Inflammatory macrophage treated with lipopolysaccharide for 4 hours (primary cell): Measurements from ENCODE around the gene TMEM171.
A peak's percentile ranks its signal among the peaks of the same experiment; 100 is the strongest.

Experiments used
- DNase-seq: peaks from one replicate; pipeline ENCODE4 v3.0.0-alpha.2; 2020

The TMEM171 gene

DNA sequence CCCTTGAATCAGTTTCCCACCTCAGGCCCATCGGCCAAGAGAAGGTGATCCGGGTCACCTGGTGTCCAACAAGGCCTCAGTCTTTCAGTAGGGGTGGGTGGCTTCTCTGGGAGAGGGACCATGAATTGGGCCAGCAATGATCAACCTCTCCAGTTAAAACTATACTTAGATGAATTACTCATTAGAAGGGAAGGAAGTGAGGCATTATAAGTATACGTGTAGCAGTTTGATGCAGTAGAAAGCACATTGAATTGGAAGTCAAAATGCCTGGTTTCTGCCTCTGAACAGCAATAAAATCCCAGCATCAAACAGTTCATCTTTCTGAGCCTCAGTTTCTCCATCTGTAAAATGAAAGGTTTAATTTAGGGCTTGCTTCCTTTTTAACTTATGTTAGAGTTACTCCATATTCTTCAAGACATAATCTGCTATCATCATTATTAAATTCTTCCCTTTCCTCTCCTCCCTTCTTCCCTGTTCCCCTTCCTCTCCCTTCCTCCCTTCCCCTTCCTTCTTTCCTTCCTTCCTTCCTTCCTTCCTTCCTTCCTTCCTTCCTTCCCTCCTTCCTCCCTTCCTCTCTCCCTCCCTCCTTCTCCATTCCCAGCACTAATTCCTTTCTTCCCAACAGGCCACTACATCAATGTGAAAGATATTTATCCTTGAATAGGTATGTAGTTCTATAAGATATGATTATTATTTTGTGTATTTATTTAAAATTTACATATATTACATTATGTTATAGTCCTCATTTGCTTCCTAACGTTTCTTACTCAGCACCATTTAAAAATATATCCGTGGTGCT is 34.0 kb downstream of the TMEM171 start:
- no peak for DNase-seq

- no peak for DNase-seq
Observed at GRCh38 chr5:73155271-73156222, 35.2 kb downstream of the TMEM171 start.

DNA sequence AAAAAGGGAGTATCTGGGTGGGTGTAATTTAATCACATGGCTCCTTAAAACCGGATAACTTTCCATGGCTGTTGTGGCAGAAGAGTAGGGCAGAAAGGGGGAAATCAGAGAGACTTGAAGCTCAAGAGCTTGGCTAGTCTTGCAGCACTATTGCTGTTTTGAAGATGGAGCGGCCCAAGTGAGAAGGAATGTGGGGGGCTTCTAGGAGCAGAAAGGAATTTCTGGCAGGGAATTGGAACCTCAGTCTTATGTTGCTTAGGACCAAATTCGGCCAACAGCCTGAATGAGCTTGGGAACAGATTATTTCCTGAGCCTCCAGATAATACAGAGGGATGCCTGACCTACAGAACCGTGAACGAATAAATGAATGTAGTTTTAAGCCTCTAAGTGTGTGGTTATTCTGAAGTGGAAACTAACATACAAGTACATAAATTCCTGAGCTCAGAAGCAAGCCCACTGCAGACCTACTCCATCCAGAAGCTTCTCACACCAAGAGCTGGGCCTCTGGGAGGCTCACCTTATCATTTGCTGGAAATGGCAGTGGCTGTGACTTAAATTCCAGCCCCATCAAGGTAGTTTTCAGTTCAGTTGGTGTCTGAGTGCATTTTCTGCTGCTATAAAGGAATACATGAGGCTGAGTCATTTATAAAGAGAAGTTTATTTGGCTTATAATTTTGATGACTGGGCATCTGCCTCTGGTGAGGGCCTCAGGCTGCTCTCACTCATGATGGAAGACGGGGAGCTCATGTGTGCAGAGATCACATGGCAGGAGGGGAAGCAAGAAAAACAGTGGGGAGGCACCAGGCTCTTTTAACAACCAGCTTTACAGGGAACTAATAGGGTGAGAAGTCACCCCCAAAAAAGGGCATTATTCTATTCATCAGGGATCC is 37.3 kb downstream of the TMEM171 start:
- DNase-seq = no peak

DNA sequence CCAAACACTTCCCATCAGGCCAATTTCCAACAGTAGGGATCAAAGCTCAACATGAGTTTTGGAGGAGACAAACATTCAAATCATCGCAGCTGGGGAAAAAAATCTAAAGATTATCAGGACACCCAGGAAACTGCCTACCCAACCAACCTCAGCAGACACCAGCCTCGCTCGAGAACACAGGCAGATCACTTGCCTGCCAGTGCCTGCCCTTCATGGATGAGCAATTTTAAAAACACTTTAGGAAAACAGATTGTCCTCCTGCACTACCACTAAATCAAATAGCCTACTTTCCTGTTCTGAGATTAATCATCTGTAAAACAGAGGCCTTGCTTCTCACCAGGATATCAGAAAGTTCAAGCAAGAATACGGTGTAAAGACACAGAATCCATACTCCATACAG is 37.9 kb downstream of the TMEM171 start:
- no peak for DNase-seq

DNA sequence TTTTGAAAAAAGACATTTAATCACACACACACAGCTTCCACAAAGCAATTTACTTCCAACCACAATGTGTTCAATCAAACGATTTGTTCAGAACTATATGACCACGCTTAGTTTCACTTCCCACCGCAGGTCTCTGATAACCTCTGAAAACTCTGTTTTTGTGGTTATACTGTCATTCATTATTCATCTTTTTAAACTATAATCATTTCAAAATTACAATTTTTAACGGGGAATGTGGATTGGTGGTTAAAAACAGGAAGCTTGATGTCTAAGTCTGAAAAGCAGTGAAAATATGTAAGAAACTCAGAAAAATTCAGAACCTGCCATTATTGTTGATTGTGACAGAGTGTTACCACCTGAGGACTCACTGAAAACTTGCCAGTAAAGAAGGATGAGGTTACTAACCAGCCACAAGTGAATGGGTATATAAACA is 39.9 kb downstream of the TMEM171 start:
- DNase-seq = peak; percentile 39

GRCh38 chr5:73170522-73170921 is 50.1 kb downstream of the TMEM171 start:
- peak; percentile 59 for DNase-seq

DNA sequence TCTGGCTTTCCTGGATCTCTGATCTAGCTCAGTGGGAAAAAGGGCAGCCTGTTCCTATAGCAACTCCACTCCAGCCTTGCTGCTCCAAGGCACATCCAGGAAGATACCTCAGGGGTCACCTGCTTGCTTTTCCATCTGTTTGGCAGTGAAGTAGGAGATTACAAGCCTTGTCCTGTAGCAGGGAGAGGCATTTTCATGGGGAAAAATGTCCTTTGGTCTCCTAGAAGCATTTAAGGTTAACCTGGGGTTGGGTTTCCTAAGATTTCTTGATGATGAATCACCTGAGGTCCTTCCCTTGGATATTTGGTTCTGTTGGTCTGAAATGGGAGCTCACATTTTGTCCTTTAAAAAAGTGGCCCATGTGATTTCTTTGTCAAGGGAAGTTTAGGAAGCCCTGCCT is 51.1 kb downstream of the TMEM171 start:
- no peak for DNase-seq

- DNase-seq = no peak
Observed at GRCh38 chr5:73172951-73173350, 52.6 kb downstream of the TMEM171 start, which contains the start of gene TMEM174. Gene TMEM174, plus strand, starts transcription at chr5:73173193. Its CDS starts 51 bp downstream, at chr5:73173244.

GRCh38 chr5:73174100-73174815 is 53.9 kb downstream of the TMEM171 start:
- DNase-seq = no peak

- DNase-seq = no peak
Observed at GRCh38 chr5:73176250-73176649, 55.9 kb downstream of the TMEM171 start.

DNA sequence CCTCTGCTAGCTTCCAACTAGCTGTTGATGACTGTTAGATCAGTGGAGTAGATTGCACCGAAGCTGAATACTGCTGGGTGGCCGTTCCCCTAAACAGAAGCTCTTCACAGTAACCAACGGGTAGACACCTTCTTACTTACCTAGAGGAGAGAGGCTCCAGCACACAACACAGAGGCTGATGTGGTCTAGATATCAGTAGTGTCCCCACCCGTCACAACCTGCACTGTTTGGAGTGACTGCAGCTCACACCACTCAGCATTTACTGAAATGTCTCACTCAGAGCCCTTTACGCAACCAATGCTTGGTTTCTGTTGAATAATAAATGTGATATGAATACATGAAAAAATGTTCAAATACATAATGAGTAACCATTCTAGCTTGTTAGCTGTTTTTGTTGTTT is 57.9 kb downstream of the TMEM171 start:
- DNase-seq = no peak

DNA sequence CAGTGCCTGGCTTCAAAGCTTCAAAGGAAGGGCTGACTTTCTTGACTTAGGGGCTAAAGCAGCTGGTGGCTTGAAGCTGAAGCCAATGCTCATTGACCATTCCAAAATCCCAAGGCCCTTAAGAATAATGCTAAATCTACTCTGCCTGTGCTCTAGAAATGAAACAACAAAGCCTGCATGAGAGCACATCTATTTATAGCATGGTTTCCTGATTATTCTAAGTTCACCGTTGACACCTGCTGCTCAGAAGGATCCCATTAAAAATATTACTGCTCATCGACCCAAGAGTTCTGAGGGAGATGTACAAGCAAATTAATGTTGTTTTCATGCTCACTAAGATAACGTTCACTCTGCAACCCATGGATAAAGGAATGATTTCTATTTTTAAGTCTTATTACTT is 59.4 kb downstream of the TMEM171 start:
- DNase-seq = no peak

GRCh38 chr5:73180566-73180965 is 60.2 kb downstream of the TMEM171 start:
- no peak for DNase-seq
